ENCODE data around the gene UPK3A.
"Not testable (repeated sequence)": the region's sequence is repeated elsewhere in the genome, so short reads cannot be mapped to it uniquely, and the experiment has no call there.

UPK3A gene

DNA sequence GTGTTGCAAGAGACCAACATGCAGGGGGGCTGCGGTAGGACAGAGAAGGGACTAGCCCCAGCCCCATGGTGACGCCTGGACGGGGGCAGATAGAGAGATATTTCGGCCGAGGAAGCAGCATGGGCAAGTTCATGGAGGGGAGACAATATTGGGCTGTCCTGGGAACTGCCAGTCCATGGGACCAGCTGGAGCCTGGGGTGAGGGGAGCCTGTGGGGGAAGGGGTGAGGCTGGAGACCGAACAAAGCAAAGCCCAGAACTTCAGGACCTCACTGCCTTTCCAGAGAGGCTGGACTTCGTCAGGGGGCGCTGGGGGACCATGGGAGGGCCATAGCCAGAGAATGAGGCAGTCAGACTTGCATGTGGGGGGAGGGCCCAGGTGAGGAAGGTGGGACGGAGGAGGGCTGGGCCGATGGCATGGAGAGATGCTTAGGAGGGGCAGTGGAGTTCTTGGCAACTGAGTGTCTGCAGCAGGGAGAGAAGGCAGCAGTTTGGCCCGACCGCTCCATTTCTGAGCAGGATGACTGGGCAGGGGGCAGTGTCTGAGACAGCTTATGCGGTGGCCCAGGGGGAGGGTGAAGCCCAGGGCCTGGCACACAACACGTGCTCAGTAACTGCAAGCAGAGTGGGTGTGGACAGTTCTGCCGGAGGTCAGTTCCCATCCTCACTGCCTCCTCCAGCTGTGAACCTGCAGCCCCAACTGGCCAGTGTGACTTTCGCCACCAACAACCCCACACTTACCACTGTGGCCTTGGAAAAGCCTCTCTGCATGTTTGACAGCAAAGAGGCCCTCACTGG, 712 bp downstream of the UPK3A start:
- no peak for DNase-seq

DNA sequence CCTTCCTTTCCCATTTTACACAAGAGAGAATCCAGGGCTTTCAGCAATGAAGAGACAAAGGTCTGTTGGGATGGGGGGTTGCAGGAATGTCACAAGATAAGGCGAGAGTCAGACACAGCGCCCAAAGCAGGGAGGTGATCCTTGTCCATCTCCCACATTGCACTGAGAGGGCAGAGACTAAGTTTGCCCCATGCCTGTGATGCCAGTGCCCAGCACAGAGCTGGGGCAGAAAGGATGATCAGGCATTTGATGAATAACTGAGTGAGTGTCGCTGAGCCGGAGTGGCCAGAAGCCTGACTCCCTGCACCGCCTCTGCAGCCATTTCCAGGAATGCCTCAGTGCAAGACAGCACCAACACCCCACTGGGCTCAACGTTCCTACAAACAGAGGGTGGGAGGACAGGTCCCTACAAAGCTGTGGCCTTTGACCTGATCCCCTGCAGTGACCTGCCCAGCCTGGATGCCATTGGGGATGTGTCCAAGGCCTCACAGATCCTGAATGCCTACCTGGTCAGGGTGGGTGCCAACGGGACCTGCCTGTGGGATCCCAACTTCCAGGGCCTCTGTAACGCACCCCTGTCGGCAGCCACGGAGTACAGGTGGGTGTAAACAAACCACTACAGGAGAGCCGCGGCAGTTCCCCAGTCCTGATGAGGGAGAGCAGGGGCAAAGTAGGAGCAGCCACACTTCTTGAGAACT, 2.3 kb downstream of the UPK3A start:
- DNase-seq = no peak

DNA sequence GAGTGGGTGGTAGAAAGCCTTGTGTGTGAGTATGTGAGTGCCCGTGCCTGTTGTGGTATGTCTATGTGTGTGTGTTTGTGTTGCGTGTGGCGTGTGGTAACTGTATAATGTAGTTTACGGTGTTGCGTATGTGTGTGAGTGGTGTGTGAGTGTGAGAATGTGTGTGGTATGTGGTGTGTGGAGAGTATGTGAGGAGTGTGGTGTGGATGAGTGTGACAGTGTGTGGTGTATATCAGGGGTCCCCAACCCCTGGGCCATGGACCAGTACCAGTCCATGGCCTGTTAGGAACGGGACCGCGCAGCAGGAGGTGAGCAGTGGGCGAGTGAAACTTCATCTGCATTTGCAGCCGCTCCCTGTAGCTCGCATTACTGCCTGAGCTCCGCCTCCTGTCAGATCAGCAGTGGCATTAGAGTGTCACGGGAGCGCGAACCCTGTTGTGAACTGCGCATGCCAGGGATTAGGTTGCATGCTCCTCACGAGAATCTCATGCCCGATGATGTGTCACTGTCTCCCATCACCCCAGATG, 5.7 kb downstream of the UPK3A start:
- DNase-seq = no peak

- no peak for DNase-seq
Observed at GRCh38 chr22:45291061-45291930, 6.5 kb downstream of the UPK3A start.

DNA sequence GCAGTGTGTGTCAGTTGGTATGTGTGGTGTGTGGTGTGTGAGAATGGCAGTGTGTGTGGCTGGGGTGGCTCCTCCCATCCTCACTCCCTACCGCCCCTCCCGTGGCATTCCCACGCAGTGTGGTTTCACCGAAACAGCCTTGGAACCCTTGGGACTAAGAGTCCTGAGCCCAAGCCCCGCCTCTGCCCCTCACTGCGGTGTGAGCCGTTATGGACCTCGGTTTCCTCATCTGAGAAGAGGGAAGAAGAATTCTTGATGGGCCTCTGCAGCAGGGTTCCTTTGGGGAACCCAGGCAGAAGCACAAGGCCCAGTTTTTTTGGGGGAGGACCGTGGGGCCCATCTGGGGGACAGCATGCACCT, 7.2 kb downstream of the UPK3A start:
- DNase-seq = no peak

DNA sequence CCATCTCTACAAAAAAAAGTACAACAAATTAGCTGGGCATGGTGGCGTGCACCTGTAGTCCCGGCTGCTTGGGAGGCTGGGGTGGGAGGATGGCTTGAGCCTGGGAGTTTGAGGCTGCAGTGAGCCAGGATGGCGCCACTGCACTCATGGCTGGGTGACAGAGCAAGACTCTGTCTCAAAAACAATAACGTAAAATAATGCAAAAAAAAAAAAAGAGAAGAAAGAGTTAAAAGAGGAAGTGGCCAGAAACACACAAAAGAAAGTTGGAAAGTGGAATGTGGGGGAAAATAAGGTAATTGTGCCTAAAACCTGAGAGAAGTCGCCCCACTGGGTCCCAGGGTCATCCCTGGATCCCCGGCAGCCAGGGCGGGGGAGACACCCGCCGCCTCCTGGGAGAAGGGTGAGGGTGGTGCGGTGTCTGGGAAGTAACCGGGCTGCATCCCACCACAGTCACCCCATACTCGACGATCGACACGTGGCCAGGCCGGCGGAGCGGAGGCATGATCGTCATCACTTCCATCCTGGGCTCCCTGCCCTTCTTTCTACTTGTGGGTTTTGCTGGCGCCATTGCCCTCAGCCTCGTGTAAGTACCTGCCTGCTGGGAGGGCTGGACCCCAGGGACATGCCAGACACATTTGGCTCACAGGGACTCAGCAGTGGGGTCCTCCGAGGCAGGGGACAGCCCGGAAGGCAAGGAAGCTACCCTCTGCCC, 8.1 kb downstream of the UPK3A start:
- DNase-seq = no peak

GRCh38 chr22:45294030-45294429, 9.3 kb downstream of the UPK3A start:
- no peak for DNase-seq

- DNase-seq = not testable (repeated sequence)
Observed at GRCh38 chr22:45295004-45295403, 10.3 kb downstream of the UPK3A start.

DNA sequence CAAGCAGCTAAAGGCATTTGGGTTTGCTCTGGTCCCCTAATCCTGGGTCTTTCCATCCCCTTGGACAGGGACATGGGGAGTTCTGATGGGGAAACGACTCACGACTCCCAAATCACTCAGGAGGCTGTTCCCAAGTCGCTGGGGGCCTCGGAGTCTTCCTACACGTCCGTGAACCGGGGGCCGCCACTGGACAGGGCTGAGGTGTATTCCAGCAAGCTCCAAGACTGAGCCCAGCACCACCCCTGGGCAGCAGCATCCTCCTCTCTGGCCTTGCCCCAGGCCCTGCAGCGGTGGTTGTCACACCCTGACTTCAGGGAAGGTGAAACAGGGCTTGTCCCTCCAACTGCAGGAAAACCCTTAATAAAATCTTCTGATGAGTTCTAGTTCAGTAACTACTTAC, 10.7 kb downstream of the UPK3A start:
- DNase-seq = no peak

- DNase-seq = no peak
Observed at GRCh38 chr22:45296628-45297297, 12.0 kb downstream of the UPK3A start.

GRCh38 chr22:45298934-45299505, 14.3 kb downstream of the UPK3A start:
- no peak for DNase-seq

GRCh38 chr22:45302751-45303150, 18.0 kb downstream of the UPK3A start:
- DNase-seq = no peak

DNA sequence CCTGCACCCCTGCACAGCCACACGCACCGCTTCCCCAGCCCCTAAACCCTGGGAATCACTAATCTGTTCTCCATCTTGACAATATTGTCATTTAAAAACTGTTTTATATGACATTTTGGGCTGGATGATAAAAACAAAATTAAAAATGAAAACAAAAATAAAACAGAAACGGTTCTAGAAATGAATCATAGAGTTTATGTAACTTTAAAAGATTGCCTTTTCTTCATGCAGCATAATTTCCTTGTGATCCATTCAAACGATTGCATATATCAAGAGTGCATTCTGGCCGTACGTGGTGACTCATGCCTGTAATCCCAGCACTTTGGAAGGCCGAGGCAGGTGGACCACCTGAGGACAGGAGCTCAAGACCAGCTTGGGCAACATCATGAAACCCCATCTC, 18.4 kb downstream of the UPK3A start:
- no peak for DNase-seq

- DNase-seq = no peak
Observed at GRCh38 chr22:45304971-45305370, 20.2 kb downstream of the UPK3A start.

DNA sequence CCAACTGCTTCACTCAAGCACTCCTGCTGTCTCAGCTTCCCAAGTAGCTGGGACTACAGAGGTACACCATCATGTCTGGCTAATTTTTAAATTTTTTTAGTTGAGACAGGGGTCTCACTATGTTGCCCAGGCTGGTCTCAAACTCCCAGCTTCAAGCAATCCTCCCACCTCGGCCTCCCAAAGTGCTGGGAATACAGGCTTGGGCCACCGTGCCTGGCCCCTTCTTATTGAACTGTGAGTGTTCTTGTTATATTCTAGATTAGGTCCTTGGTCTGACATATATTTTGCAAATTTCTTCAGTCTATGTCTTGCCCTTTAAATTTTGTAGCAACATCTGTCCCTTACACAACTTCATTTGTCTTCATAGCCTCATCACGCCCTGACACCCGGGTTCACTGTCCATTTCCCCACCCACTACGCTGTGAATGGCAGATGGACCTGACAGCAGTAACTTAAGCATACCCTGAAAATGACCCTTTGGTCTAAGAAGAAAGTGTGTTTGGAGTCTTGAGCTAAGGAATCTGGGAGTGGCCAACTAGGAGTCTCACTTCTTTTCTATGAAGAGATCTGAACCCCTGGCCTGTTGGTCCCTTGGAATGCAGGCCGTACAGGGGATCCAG, 20.8 kb downstream of the UPK3A start:
- no peak for DNase-seq

- DNase-seq = no peak
Observed at GRCh38 chr22:45306139-45306538, 21.4 kb downstream of the UPK3A start.

DNA sequence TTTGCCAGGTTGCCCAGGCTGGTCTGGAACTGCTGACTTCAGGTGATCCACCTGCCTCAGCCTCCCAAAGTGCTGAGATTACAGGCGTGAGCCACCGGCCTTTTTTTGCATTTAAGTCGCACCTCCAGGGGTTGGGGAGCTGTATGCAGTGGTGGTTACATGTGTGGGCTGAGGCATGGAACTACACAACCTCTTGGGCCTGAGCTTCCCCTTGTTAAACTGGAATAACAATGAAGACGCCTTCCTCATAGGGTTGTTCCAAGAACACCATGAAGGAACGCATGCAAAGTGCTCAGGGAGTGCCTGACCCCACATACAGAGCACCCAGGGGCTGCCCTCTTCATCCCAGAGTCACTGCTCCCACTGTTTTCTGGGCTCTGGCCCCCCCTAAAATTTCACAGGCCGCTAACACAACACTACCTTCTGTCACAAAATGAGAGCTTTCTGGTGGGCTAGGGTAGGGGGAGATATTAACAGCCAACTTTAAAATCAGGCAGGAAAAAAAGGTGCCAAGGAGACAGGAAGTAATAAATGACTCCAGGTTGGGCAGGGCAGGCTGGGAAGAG, 23.7 kb downstream of the UPK3A start:
- DNase-seq = no peak

DNA sequence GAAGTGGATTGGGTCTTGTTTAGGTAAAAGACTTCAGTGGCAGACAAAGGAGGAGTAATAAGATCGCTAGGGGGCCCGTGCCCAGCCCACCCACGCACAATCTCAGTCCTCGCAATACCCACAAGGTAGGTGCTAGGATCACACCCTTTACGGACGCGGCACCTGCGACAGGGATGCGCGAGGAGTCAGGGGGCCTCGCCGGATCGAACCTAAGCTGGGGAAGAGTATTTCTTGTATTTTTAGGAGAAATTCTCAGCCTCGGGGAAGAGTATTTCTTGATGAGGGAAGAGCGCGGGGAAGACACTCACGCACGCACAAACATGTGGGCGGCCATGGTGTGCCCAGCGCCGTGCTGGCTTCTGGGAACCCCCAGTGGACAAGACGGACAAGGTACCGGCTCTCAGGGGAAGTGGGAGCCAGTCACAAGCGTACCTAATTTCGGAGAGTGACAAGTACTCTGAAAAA, 24.2 kb downstream of the UPK3A start:
- DNase-seq = no peak

DNA sequence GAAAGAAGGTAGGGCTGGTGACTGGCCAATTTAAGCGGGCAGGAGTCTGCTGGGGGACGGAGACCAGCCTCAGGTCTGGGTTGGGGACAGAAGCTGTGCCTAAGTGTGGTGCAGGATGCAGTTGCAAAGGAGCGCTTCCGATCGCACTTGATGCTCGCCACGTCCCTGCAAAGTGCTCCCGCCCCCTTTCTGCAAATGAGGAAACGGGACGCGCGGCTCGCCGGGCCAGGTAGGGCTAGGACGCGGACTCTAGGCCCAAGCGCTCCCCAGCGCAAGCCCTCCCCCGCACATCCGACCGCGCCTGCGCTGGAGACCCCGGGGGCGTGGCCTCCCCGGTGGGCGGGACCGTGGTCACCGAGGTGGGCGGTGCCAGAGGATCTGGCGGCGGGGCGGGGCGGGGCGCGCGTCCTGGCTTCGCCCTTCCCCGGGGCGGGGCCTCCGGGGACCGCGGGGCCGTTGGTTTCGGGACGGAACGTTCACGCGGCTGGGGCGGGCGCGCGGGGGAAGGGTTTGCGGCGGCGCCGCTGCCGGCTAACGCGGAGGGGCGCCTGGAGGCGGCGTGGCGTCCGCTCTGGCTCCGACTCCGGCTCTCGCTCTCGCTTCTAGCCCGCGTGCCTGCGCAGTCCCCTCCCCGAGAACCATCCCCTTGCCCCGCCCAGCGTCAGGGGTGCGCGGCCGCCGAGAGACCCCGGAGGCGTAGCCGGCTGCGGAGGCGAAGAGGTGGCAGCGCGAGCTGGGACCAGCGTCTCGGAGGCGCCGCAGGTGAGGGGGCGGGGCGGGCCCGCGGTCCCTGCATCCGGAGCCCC, 24.9 kb downstream of the UPK3A start, which contains the start of gene FAM118A:
FAM118A (plus strand) TSS at position 513 of the 806 bp plus-strand sequence. CDS start 12,446 bp downstream, outside the sequence.
- peak; percentile 85 for DNase-seq
